Testis (tissue), 3 donors: ENCODE results near the gene FGF21. TPM values are rescaled to one million over a fixed set of nuclear protein-coding genes. Genes with fewer than 3 reads are reported as not detected.
A peak's percentile ranks its signal among the peaks of the same experiment; 100 is the strongest.

Experiments
- DNase-seq: peaks from one replicate; pipeline ENCODE4 v3.0.0-alpha.2; 2019
- H3K27ac ChIP-seq, 2 donors: fragments of 200-600 bp; sonication (generic); one replicate each; pipeline ENCODE4 v1.5.1; 2019
- H3K27me3 ChIP-seq: fragments of 200-600 bp; sonication (generic); one replicate; pipeline ENCODE4 v1.5.1; 2019
- H3K36me3 ChIP-seq: fragments of 200-600 bp; sonication (generic); one replicate; pipeline ENCODE4 v1.5.1; 2017; ENCODE audit warnings: low read depth; ENCODE audit errors: missing control alignments
- H3K4me1 ChIP-seq: fragments of 200-600 bp; sonication (generic); one replicate; pipeline ENCODE4 v1.5.1; 2019
- H3K4me3 ChIP-seq, 2 donors: fragments of 200-600 bp; sonication (generic); one replicate each; pipeline ENCODE4 v1.5.1; 2017 to 2019
- H3K9me3 ChIP-seq: fragments of 200-600 bp; sonication (generic); one replicate; pipeline ENCODE4 v1.5.1; 2017
- CTCF ChIP-seq, 3 experiments: fragments of 450-650 bp in 2 of 3; fragments of 200-600 bp in 1 of 3; sonication (generic) in 1 of 3; IDR thresholded peaks; one replicate each; pipeline ENCODE4 v1.5.1; 2016 to 2019; ENCODE audit warnings: antibody characterized with exemption in 3 of 3, mild to moderate bottlenecking in 2 of 3, moderate library complexity in 1 of 3
- POLR2A ChIP-seq: fragments of 450-650 bp; IDR thresholded peaks from one replicate; pipeline ENCODE4 v1.6.1; 2017; ENCODE audit warnings: antibody characterized with exemption, mild to moderate bottlenecking, moderate library complexity
- WGBS, 2 donors: methylation state at CpG; one replicate each; pipeline ENCODE4 v1.1.5; 2018; 5-methylcytosine and 5-hydroxymethylcytosine counted together
- intact Hi-C: fragments of 100-400 bp; cut with DNase I; formaldehyde crosslinking; loops from one replicate; pipeline ENCODE4 v1.15.1; 2023; ENCODE audit warnings: low total_unique reads
- polyA plus RNA-seq: library from polyadenylated mRNA; stranded (reverse); fragments of 350-450 nt; fragmentation: Illumina TruSeq; extraction: RNeasy Lipid Tissue Mini Kit (QIAGEN cat#74804); gene quantifications from one replicate; pipeline ENCODE4 v1.2.3, GENCODE V29; 2014; ENCODE audit warnings: low read depth, low replicate concordance; ENCODE audit not compliant: insufficient read depth
- total RNA-seq, 2 donors: library from RNA; depleted of rRNA; stranded (reverse); fragments of >200 nt; gene quantifications; one replicate each; pipeline ENCODE4 v1.2.3, GENCODE V29; 2016

FGF21 gene
- total and polyA plus RNA-seq, 3 donors from 2014 or later = not detected

DNA sequence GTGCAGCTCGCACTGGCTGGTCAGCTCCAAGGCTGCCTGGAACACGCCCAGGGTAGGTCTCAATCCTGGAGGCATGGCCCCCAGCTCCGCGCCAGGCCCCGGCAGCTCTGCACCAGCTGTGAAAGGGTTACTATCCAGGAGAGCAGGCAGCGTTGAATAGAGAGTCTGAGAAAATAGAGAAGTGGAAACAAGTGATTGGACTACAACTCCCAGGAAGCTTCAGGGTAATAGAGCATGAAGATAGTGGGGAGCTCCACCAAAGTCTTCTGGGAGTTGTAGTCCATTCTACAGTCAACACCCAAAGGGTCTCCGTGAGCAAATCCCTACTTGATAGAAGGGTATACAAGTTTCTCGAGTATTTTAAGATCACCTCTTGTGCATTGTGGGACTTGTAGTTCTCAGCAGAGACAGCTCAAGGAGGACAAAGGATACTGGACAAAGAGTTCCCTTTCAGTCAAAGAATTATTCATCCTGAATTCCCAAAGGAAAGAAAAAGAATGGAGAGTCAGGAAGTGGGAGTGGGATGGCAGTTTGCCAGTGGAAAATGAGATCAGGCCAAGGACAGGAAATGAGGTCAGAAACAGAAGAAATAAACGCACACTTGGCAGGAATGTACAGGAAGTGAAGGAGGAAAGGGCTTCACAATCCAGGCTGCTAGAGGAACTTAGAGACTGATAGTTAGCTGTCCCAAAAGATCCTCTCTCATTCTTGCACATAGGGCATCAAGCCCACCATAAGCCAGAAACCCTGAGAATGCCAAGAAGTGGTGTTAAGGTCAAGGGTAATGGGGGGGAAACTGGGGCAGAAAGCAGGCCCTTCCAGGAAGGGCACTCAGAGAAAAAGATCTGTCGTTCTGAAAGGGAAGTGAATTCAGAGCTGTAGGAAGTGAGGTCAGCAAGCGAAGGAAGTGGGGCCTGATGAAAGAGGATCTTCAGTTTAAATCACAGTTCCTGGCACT is 30.2 kb upstream of the FGF21 start:
- intact Hi-C loops = no loop called here
- H3K27me3 ChIP-seq = no peaks in the 10 kb centered on the region
- H3K9me3 ChIP-seq = no peaks in the 10 kb centered on the region
- no peaks in the 10 kb centered on the region for H3K36me3 ChIP-seq
- H3K4me1 ChIP-seq = peaks cover 16% of the 10 kb centered on the region
- H3K27ac ChIP-seq = peak overlapping the region; percentile 53 to 90
- no peak for TF ChIP-seq CTCF (IDR thresholded peaks at IDR 0.05)
- no peak for TF ChIP-seq POLR2A
- H3K4me3 ChIP-seq = no peak overlapping the region
- DNase-seq = peak; percentile 65
- 50 to 59% methylated on average over 11 of the region's 11 CpGs for WGBS, 2 donors

DNA sequence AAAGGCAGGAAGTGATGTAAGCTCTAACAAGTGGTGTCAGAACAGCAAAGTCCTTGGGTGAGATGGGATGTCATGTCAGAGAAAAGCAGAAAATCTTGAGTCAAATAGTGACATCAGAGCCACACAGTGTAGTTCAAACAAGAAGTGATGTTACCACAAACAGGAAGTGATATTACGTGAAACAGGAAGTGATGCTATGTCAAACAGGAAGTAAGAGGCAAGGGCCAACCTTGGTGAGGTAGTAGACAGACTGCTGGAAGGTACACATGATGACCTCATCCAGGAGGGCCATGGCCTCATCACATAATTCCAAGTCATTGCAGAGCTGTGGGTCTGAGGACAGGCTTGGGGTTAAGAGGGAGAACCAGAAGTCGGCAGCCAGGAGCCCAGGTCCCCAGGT is 28.8 kb upstream of the FGF21 start:
- Histone ChIP-seq H3K9me3 (no peaks in the 10 kb centered on the region), H3K4me1 (peaks cover 13% of the 10 kb centered on the region), H3K4me3 (no peak overlapping the region), H3K36me3 (no peaks in the 10 kb centered on the region), H3K27ac (peak overlapping the region in 1 of 2 donors; percentile 43), H3K27me3 (no peaks in the 10 kb centered on the region)
- intact Hi-C loops = no loop called here
- 68 to 79% methylated on average over 1 to 2 of the region's 2 CpGs for whole genome bisulfite sequencing, 2 donors
- no peak for TF ChIP-seq POLR2A
- no peak for TF ChIP-seq CTCF (IDR thresholded peaks at IDR 0.05)
- DNase-seq = no peak

GRCh38 chr19:48728911-48729664 is 26.2 kb upstream of the FGF21 start:
- Histone ChIP-seq H3K4me1 (peaks cover 13% of the 10 kb centered on the region), H3K9me3 (no peaks in the 10 kb centered on the region), H3K27ac (peak overlapping the region in 1 of 2 donors; percentile 66), H3K4me3 (peak overlapping the region; percentile 26 to 49), H3K27me3 (no peaks in the 10 kb centered on the region), H3K36me3 (no peaks in the 10 kb centered on the region)
- TF ChIP-seq POLR2A (no peak), CTCF (IDR thresholded peaks at IDR 0.05) (no peak)
- WGBS, 2 donors = 32 to 43% methylated on average over 22 to 51 of the region's 77 CpGs
- no peak for DNase-seq
- intact Hi-C loops = no loop called here

DNA sequence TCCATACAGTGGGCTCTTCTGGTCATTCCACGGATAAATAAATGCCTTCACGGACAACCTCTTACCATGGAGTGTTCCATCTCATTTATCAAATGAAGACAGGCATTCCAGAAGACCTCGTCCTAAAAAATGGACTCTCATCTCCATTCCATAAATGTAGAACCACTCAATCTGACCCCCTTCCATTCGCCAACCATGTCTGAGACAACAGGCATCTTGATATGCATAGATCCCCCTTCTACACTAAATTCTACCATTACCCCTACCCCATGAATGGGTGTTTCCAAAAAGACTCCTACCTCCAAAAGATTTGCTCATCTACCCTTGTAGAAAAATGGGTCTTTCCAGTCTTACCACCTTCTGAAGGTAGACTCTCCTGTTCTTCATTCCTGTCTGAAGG is 23.9 kb upstream of the FGF21 start:
- no peaks in the 10 kb centered on the region for H3K4me1 ChIP-seq
- no peaks in the 10 kb centered on the region for H3K36me3 ChIP-seq
- H3K9me3 ChIP-seq = no peaks in the 10 kb centered on the region
- H3K27me3 ChIP-seq = no peaks in the 10 kb centered on the region
- no peak overlapping the region for H3K4me3 ChIP-seq
- no peak for TF ChIP-seq CTCF (IDR thresholded peaks at IDR 0.05)
- TF ChIP-seq POLR2A = no peak
- no peak overlapping the region for H3K27ac ChIP-seq
- intact Hi-C loops = no loop called here
- WGBS, 2 donors = 89 to 90% methylated on average over 4 of the region's 4 CpGs
- DNase-seq = no peak
